A673 (cell line): ENCODE measurements around the gene ZNF248. TPM values are rescaled to one million over a fixed set of nuclear protein-coding genes. Genes with fewer than 3 reads are reported as not detected.

ENCODE experiments used
- BruUV-seq: library from RNA; stranded (reverse); fragments of 400-500 nt; replicated peaks from 2 replicates; lab custom pipeline; 2021; lab: Mats Ljungman, UMichigan
- CTCF ChIA-PET: fragments of 300-600 bp; sonication (Branson Sonifier 250); formaldehyde crosslinking; loops from one replicate; lab custom pipeline; 2022; ENCODE audit warnings: antibody characterized with exemption; lab: Charles Lee
- POLR2A ChIA-PET: fragments of 300-600 bp; sonication (Branson Sonifier 250); formaldehyde crosslinking; loops from one replicate; lab custom pipeline; 2022; ENCODE audit warnings: antibody characterized with exemption; ENCODE audit not compliant: low non-redundant PET; lab: Charles Lee
- DNase-seq: peaks from one replicate; pipeline ENCODE4 v3.0.0-alpha.2; 2015; ENCODE audit warnings: low spot score
- H3K27ac ChIP-seq: fragments of 200-600 bp; sonication (generic); 2 replicates; pipeline ENCODE4 v1.5.1; 2016; ENCODE audit warnings: mixed run types, low read depth, mild to moderate bottlenecking, mixed read lengths, antibody characterized with exemption, low read length; ENCODE audit not compliant: poor library complexity, severe bottlenecking
- H3K27me3 ChIP-seq: fragments of 200-600 bp; sonication (generic); replicated peaks from 2 replicates; pipeline ENCODE4 v1.6.1; 2017; ENCODE audit warnings: mixed run types, low read depth, mild to moderate bottlenecking, mixed read lengths, antibody characterized with exemption, low read length; ENCODE audit not compliant: insufficient read depth, poor library complexity
- H3K36me3 ChIP-seq: fragments of 200-600 bp; sonication (generic); 2 replicates; pipeline ENCODE4 v1.6.1; 2016; ENCODE audit warnings: mixed run types, mild to moderate bottlenecking, mixed read lengths, antibody characterized with exemption, low read length; ENCODE audit not compliant: insufficient read depth, poor library complexity, severe bottlenecking
- H3K4me1 ChIP-seq: fragments of 200-600 bp; sonication (generic); 2 replicates; pipeline ENCODE4 v1.6.1; 2017; ENCODE audit warnings: mixed run types, mild to moderate bottlenecking, mixed read lengths, antibody characterized with exemption, low read length; ENCODE audit not compliant: insufficient read depth, poor library complexity, severe bottlenecking
- H3K4me3 ChIP-seq: fragments of 200-600 bp; sonication (generic); 2 replicates; pipeline ENCODE4 v1.5.1; 2016; ENCODE audit warnings: low read depth, mixed run types, mild to moderate bottlenecking, mixed read lengths, low read length; ENCODE audit not compliant: poor library complexity, severe bottlenecking
- H3K9me3 ChIP-seq: fragments of 200-600 bp; sonication (generic); 2 replicates; pipeline ENCODE4 v1.6.1; 2016; ENCODE audit warnings: mixed run types, low read depth, mild to moderate bottlenecking, mixed read lengths, antibody characterized with exemption, low read length; ENCODE audit not compliant: poor library complexity, severe bottlenecking
- EZH2 ChIP-seq: fragments of 200-600 bp; sonication (generic); IDR thresholded peaks from 2 replicates; pipeline ENCODE4 v1.6.1; 2017; ENCODE audit warnings: borderline replicate concordance, low read depth, mild to moderate bottlenecking, mixed read lengths, antibody characterized with exemption, low read length; ENCODE audit not compliant: poor library complexity, severe bottlenecking
- intact Hi-C: fragments of 100-400 bp; cut with micrococcal nuclease; formaldehyde crosslinking; loops from one replicate; pipeline ENCODE4 v1.10.0; 2022; ENCODE audit not compliant: unreplicated experiment
- total RNA-seq: library from RNA; stranded (reverse); gene quantifications from 2 replicates; pipeline ENCODE4 v1.2.3, GENCODE V29; 2021
- TF ChIP-seq, protein P1 (sequence below): fragments of 300-800, 200-600 bp; sonication (generic); conservative IDR thresholded peaks from 2 replicates; pipeline ENCODE4 v1.5.1; 2017; ENCODE audit warnings: low read depth, mild to moderate bottlenecking, antibody characterized with exemption, low read length, moderate library complexity, mixed read lengths

Gene ZNF248
- total RNA-seq, 1 experiment from 2014 or later: 8.7 TPM

DNA sequence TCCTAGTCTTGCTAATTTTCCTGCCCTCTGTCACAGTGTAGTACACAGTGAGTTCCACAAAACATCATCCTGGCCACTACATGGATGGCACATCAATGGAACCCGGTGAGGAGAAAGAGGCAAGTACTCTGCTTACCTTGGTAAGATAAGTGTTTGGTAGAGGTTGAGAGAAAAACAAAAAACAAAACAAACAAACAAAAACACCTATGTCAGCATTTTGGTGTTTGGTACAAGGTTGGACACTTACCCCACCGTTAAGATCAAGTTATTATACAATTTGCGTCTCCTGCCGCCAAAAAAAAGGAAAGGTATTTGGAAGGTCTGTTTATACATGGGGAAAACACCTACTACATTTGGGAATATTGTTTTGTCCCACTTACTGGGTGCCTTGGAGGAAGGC lies 72.7 kb downstream of the ZNF248 start:
- H3K27ac ChIP-seq: no peak overlapping the region
- BruUV-seq: no TSS peak
- ChIA-PET POLR2A (no interaction called here), CTCF (no interaction called here)
- TF ChIP-seq EZH2: no peak
- TF ChIP-seq, protein P1, sequence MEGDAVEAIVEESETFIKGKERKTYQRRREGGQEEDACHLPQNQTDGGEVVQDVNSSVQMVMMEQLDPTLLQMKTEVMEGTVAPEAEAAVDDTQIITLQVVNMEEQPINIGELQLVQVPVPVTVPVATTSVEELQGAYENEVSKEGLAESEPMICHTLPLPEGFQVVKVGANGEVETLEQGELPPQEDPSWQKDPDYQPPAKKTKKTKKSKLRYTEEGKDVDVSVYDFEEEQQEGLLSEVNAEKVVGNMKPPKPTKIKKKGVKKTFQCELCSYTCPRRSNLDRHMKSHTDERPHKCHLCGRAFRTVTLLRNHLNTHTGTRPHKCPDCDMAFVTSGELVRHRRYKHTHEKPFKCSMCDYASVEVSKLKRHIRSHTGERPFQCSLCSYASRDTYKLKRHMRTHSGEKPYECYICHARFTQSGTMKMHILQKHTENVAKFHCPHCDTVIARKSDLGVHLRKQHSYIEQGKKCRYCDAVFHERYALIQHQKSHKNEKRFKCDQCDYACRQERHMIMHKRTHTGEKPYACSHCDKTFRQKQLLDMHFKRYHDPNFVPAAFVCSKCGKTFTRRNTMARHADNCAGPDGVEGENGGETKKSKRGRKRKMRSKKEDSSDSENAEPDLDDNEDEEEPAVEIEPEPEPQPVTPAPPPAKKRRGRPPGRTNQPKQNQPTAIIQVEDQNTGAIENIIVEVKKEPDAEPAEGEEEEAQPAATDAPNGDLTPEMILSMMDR: no peak
- no peaks in the 10 kb centered on the region for H3K36me3 ChIP-seq
- no peaks in the 10 kb centered on the region for H3K4me1 ChIP-seq
- intact Hi-C loops: no loop called here
- H3K27me3 ChIP-seq: no peaks in the 10 kb centered on the region
- peaks cover 18% of the 10 kb centered on the region for H3K9me3 ChIP-seq
- H3K4me3 ChIP-seq: no peak overlapping the region
- no peak for DNase-seq

DNA sequence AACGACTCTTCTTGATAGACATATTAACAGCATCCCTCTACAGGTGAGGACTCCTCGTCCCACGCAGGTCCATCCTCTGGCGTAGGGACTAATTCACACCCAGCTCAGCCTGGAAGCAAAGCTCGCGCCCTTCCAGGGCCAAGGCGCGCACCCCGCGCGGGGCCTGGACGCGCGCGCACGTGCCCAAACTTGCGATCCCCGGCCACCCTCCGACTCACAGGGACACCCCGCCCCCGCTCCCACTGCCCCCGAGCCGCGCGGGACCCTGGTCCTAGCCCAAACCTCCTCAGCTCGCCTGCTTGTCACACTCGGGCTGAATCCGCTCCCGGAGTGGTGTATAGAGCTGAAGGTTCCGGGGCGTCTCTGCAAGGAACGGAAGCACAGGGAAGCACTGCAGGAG lies 76.9 kb downstream of the ZNF248 start:
- no peaks in the 10 kb centered on the region for H3K27me3 ChIP-seq
- H3K36me3 ChIP-seq: no peaks in the 10 kb centered on the region
- H3K4me1 ChIP-seq: no peaks in the 10 kb centered on the region
- no peaks in the 10 kb centered on the region for H3K9me3 ChIP-seq
- CTCF ChIA-PET: no interaction called here
- POLR2A ChIA-PET: no interaction called here
- H3K27ac ChIP-seq: no peak overlapping the region
- no peak overlapping the region for H3K4me3 ChIP-seq
- no peak for TF ChIP-seq EZH2
- TF ChIP-seq, protein P1: no peak
- no peak for DNase-seq
- BruUV-seq: no TSS peak
- intact Hi-C loops: no loop called here

- no peak for DNase-seq
- no peaks in the 10 kb centered on the region for H3K4me1 ChIP-seq
- no peak overlapping the region for H3K4me3 ChIP-seq
- CTCF ChIA-PET: no interaction called here
- H3K36me3 ChIP-seq: no peaks in the 10 kb centered on the region
- no peak overlapping the region for H3K27ac ChIP-seq
- no peaks in the 10 kb centered on the region for H3K9me3 ChIP-seq
- no peak for TF ChIP-seq EZH2
- TF ChIP-seq, protein P1: no peak
- intact Hi-C loops: no loop called here
- POLR2A ChIA-PET: no interaction called here
- H3K27me3 ChIP-seq: no peaks in the 10 kb centered on the region
- no TSS peak for BruUV-seq
Observed at GRCh38 chr10:37777056-37777455, 80.4 kb downstream of the ZNF248 start.
